ENCODE results near the gene CNOT3. TPM values are rescaled to one million over a fixed set of nuclear protein-coding genes. Genes with fewer than 3 reads are reported as not detected.

CNOT3 gene
- total RNA-seq, 4 donors from 2014 or later = 22.4 to 30.3 (median 29.8) TPM

DNA sequence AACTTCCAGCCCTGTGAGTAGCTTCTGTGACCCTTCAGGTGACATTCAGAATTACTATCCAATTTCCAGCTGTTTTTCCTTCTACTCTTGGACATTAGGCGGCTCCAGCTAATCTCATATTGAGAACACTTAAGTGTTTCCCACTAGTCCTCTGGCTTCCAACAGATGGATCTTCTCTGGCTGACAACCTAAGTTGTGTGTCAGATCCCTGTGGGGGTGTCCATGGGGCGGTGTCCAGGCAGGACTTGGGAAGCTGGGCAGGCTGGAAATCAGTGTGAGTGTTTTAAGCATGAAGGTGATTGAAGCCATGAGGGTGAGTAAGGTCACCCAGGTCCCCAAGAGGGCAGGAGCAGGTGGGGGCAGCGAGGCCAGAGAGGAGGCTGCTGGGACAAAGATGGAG is 10.1 kb downstream of the CNOT3 start:
- intact Hi-C loops (cut with DNase I) = no loop called here
- Histone ChIP-seq H3K9me3 (no peaks in the 10 kb centered on the region), H3K4me3 (replicated peaks in 1 of 3) (no peak overlapping the region), H3K4me1 (no peaks in the 10 kb centered on the region), H3K27ac (no peak overlapping the region), H3K36me3 (peaks cover 87 to 94% of the 10 kb centered on the region in 2 donors), H3K27me3 (no peaks in the 10 kb centered on the region)
- TF ChIP-seq, protein P1, sequence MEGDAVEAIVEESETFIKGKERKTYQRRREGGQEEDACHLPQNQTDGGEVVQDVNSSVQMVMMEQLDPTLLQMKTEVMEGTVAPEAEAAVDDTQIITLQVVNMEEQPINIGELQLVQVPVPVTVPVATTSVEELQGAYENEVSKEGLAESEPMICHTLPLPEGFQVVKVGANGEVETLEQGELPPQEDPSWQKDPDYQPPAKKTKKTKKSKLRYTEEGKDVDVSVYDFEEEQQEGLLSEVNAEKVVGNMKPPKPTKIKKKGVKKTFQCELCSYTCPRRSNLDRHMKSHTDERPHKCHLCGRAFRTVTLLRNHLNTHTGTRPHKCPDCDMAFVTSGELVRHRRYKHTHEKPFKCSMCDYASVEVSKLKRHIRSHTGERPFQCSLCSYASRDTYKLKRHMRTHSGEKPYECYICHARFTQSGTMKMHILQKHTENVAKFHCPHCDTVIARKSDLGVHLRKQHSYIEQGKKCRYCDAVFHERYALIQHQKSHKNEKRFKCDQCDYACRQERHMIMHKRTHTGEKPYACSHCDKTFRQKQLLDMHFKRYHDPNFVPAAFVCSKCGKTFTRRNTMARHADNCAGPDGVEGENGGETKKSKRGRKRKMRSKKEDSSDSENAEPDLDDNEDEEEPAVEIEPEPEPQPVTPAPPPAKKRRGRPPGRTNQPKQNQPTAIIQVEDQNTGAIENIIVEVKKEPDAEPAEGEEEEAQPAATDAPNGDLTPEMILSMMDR (IDR thresholded peaks at IDR 0.05) = no peak
- 72 to 92% methylated on average over 3 of the region's 3 CpGs for WGBS, 2 donors
- DNase-seq = no peak

DNA sequence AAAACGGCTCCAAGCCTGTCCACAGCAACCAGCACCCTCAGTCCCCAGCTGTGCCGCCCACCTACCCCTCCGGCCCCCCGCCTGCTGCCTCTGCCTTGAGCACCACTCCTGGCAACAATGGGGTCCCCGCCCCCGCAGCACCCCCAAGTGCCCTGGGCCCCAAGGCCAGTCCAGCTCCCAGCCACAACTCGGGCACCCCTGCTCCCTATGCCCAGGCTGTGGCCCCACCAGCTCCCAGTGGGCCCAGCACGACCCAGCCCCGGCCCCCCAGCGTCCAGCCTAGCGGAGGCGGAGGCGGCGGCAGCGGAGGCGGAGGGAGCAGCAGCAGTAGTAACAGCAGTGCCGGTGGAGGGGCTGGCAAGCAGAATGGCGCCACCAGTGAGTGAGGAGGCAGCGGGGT is 10.6 kb downstream of the CNOT3 start:
- TF ChIP-seq, protein P1 (IDR thresholded peaks at IDR 0.05) = no peak
- no peak for TF ChIP-seq POLR2A (IDR thresholded peaks at IDR 0.05)
- H3K36me3 ChIP-seq = peaks cover 87 to 94% of the 10 kb centered on the region in 2 donors
- no peak for DNase-seq
- H3K9me3 ChIP-seq = no peaks in the 10 kb centered on the region
- H3K27ac ChIP-seq = no peak overlapping the region
- no peaks in the 10 kb centered on the region for H3K27me3 ChIP-seq
- intact Hi-C loops (cut with DNase I) = no loop called here
- H3K4me1 ChIP-seq = no peaks in the 10 kb centered on the region
- no peak overlapping the region for H3K4me3 ChIP-seq (replicated peaks in 1 of 3)
- 86 to 90% methylated on average over 4 to 17 of the region's 19 CpGs for WGBS, 2 donors

DNA sequence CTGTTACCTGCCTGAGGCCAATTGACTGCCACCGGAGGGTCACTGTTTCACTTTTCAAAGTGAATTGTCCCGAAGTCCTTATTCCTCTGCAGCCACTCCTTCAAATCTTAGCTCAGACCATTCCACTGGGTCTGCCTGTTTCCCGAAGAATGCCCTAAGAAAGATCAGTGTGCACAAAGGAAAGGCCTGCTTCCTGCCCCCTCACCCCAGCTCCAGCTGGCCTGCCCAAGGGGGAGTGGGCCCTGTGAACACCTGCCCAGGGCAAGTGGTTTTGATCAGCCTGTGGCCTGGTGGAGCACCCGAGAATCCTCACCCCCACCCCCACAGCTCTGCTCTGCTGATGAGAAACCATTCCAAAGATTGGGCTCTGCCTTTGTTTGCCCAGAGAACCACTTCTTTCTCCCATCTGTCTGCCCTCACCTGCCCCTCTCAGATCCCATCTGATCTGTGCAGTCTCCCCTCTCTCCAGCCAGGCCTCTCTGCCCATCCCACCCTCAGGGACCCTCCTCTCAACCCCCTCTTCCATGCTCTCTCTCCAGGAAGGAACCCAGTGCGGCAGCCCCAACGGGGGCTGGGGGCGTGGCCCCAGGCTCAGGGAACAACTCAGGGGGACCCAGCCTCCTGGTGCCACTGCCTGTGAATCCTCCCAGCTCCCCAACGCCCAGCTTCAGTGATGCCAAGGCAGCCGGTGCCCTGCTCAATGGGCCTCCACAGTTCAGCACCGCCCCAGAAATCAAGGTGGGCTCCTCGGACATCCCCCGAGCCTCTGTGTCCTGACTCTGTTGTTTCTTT is 11.7 kb downstream of the CNOT3 start:
- WGBS, 2 donors = 93% methylated on average over 12 of the region's 12 CpGs
- no peak for DNase-seq
- intact Hi-C loops (cut with DNase I) = no loop called here
- H3K36me3 ChIP-seq = peaks cover 88 to 94% of the 10 kb centered on the region in 2 donors
- H3K27ac ChIP-seq = no peak overlapping the region
- H3K27me3 ChIP-seq = no peaks in the 10 kb centered on the region
- H3K4me1 ChIP-seq = no peaks in the 10 kb centered on the region
- TF ChIP-seq POLR2A (IDR thresholded peaks at IDR 0.05) = no peak
- TF ChIP-seq, protein P1 (IDR thresholded peaks at IDR 0.05) = no peak
- no peak overlapping the region for H3K4me3 ChIP-seq (replicated peaks in 1 of 3)
- no peaks in the 10 kb centered on the region for H3K9me3 ChIP-seq

DNA sequence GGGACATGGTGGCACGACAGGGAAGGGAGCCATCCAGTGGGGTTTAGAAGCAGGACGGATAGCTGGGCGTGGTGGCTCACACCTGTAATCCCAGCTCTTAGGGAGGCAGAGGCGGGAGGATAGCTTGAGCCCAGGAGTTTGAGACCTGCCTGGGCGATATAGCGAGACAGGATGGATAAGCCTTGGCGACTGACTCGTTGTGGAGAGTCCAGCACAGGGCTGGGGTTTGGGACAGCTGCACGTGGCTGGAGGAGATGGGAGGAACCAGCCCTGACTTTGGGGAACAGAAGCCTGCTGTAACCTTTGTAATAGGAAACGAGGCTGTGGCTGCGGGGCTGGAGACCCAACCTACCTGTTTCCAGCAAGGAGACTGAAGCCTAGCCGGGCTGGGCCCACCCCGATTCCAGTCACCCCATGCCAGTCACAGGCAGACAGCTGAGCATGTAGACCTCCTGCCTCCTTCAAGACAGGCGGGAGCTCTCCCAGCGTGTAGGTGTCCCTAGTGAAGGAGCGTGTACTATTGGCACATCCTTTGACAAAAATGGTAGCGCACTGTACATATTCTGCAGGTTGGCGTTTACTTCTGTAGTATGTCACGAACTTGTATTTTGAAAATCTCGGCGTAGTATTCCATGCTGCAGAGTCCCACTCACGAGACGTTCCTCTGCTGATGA is 13.9 kb downstream of the CNOT3 start:
- no peaks in the 10 kb centered on the region for H3K4me1 ChIP-seq
- TF ChIP-seq, protein P1 (IDR thresholded peaks at IDR 0.05) = no peak
- no peak for TF ChIP-seq POLR2A (IDR thresholded peaks at IDR 0.05)
- H3K27me3 ChIP-seq = no peaks in the 10 kb centered on the region
- H3K36me3 ChIP-seq = peaks cover 88 to 94% of the 10 kb centered on the region in 2 donors
- H3K9me3 ChIP-seq = no peaks in the 10 kb centered on the region
- 88 to 92% methylated on average over 21 to 23 of the region's 23 CpGs for WGBS, 2 donors
- no peak for DNase-seq
- intact Hi-C loops (cut with DNase I) = no loop called here
- H3K4me3 ChIP-seq (replicated peaks in 1 of 3) = no peak overlapping the region
- no peak overlapping the region for H3K27ac ChIP-seq

DNA sequence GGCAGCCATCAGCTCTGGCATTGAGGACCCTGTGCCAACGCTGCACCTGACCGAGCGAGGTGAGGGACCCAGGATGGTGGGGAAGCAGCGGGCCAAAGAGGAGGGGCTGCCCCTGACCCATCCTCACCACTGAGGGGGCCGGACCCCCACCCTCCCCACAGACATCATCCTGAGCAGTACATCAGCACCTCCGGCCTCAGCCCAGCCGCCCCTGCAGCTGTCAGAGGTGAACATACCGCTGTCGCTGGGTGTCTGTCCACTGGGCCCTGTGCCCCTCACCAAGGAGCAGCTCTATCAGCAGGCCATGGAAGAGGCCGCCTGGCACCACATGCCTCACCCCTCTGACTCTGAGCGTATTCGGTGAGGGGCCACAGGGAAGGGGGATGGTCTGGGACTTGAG is 14.7 kb downstream of the CNOT3 start:
- intact Hi-C loops (cut with DNase I) = no loop called here

More for the DNA sequence above, 14.7 kb downstream of the CNOT3 start:
- Histone ChIP-seq H3K4me1 (no peaks in the 10 kb centered on the region), H3K36me3 (peaks cover 87 to 93% of the 10 kb centered on the region in 2 donors), H3K27ac (no peak overlapping the region), H3K9me3 (no peaks in the 10 kb centered on the region), H3K4me3 (replicated peaks in 1 of 3) (no peak overlapping the region), H3K27me3 (no peaks in the 10 kb centered on the region)
- TF ChIP-seq, protein P1 (IDR thresholded peaks at IDR 0.05) = no peak
- 89 to 100% methylated on average over 2 to 5 of the region's 12 CpGs for WGBS, 2 donors
- no peak for DNase-seq
